Skin epidermis (tissue), 12 donors: ENCODE measurements around the gene RC3H1.
"Not testable (repeated sequence)": the region's sequence is repeated elsewhere in the genome, so short reads cannot be mapped to it uniquely, and the experiment has no call there.

Experiments
- H3K27ac ChIP-seq, 21 experiments: fragments of 200-600 bp; sonication (generic) in 11 of 21; one replicate each; pipeline ENCODE4 v1.5.0; 2020; ENCODE audit warnings: mild to moderate bottlenecking in 3 of 21, inconsistent platforms in 2 of 21, moderate library complexity in 2 of 21
- H3K4me3 ChIP-seq, 7 experiments: fragments of 200-600 bp; sonication (generic) in 2 of 7; one replicate each; pipeline ENCODE4 v1.5.0; 2020; ENCODE audit warnings: inconsistent platforms in 2 of 7, mild to moderate bottlenecking in 2 of 7, moderate library complexity in 1 of 7

RC3H1 gene, protein sequence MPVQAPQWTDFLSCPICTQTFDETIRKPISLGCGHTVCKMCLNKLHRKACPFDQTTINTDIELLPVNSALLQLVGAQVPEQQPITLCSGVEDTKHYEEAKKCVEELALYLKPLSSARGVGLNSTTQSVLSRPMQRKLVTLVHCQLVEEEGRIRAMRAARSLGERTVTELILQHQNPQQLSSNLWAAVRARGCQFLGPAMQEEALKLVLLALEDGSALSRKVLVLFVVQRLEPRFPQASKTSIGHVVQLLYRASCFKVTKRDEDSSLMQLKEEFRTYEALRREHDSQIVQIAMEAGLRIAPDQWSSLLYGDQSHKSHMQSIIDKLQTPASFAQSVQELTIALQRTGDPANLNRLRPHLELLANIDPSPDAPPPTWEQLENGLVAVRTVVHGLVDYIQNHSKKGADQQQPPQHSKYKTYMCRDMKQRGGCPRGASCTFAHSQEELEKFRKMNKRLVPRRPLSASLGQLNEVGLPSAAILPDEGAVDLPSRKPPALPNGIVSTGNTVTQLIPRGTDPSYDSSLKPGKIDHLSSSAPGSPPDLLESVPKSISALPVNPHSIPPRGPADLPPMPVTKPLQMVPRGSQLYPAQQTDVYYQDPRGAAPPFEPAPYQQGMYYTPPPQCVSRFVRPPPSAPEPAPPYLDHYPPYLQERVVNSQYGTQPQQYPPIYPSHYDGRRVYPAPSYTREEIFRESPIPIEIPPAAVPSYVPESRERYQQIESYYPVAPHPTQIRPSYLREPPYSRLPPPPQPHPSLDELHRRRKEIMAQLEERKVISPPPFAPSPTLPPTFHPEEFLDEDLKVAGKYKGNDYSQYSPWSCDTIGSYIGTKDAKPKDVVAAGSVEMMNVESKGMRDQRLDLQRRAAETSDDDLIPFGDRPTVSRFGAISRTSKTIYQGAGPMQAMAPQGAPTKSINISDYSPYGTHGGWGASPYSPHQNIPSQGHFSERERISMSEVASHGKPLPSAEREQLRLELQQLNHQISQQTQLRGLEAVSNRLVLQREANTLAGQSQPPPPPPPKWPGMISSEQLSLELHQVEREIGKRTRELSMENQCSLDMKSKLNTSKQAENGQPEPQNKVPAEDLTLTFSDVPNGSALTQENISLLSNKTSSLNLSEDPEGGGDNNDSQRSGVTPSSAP

DNA sequence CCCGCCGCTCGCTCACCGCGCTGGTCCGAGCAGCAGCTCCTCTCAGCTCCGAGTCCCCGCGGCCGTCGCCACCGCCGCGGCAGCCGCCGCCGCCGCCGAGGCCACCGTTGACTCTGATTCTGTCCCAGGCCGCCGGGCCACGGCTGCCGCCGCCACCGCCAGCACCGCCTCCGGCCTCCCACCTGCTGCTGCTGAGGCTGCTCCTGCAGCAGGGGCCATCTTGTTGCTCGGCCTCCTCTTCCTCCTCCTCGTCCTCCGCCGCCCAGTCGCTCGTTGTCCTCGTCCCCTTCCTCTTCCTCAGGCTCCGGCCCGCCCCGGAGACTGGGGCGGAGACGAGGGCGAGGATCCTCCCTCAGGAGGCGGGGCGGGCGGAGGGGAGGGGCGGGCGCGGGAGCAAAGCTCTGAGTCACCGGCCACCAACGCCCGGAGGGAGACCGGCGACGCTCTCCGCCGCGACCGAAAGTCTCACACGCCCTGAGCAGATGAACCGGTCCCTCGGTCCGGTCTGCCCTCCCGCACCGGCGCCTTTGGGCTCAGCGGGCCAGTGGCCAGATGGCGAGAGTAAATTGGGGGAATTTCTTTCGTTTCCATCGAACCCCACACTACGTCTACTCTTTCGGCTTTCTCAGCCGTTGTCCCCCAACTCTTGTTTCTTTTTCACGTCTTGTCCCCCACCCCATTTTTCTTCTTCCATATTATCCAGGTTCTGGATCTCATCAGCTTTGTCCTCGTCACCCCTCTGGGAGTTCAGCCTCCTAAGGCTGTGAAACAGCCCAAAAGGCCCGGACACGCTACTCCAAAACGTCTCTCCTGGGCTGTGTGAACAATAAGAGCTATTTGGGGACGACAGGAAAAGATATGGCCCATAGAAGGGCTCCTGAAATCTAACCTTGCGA is at the start of gene RC3H1:
TSS of gene RC3H1 (minus strand) at position 278 of the 896 bp plus-strand sequence. CDS start 29,372 bp downstream, outside the sequence.
- Histone ChIP-seq H3K4me3 (peak within 1 kb of the TSS; percentile 86 to 98 (median 90)), H3K27ac (peak within 1 kb of the TSS; percentile 88 to 99 (median 96))

DNA sequence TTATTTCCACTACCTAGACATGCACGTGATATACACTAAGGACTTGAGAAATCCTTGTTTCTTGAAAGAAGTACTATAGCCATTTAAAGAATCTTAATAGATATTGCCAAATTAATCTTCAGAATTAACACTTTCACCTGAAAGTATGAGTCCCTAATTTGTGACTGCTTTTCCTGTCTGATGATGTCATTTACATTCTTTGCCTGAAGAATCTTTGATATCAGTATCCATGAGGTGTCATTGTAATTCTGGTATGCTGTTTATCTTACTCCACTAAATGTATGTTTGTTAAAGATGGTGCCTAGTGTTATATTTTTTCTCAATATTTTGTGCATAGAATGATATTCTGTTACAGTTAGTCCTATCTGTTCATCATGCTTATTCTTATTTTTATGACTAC is 48.5 kb upstream of the RC3H1 start:
- H3K27ac ChIP-seq = no peak overlapping the region

DNA sequence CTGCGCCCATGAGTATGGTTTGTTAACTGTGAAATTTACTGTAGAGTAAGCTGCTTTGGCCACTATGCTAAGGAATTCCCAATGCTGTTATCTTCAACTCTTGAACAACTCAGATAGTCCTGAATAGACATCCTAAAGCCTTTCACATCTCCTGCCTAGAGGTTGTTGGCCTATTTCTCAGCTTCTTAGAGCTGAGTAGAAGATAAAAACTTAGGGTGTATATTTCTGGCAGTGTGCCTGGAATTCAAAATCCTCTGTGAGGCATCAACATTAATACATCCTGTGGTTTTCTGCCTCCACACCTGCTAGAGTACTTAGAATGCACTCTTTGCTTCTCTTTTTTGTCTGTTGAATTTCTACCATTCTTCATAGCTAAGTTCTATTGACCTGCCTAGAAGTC is 45.8 kb upstream of the RC3H1 start:
- no peak overlapping the region for H3K27ac ChIP-seq
- no peak overlapping the region for H3K4me3 ChIP-seq

More for the DNA sequence above, 48.5 kb upstream of the RC3H1 start:
- no peak overlapping the region for H3K4me3 ChIP-seq

DNA sequence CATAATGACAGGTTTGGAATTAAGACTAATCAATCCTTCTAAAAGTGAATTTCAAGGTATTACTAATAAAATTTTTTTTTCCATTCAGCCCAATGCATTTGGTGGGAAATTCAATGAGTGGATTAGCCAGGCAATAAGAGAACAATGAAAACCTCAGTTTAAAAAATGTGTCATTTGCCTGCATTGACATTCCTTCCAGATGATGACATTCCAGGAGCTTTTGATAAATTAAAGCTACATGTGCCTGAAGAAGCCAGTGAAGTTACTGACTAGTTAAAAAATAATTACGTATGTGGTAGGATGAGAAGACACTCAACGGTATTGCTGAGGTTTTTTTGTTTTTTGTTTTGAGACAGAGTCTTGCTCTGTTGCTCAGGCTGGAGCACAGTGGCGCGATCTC is 37.9 kb upstream of the RC3H1 start:
- H3K4me3 ChIP-seq = no peak overlapping the region
- no peak overlapping the region for H3K27ac ChIP-seq

DNA sequence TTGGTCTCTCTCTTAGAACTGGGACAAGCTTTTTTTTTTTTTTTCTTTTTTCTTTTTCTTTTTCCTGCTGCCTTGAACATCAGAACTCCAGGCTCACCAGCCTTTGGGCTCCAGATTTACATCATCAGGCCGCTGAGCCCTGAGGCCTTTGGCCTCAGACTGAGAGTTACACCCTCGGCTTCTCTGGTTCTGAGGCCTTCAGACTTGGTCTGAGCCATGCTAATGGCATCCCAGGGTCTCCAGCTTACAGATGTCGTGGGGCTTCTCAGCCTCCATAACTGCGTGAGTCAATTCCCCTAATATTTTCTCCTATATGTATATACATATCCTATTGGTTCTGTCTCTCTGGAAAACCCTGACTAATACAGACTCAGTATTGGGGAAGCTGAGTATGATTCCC is 36.5 kb upstream of the RC3H1 start:
- H3K4me3 ChIP-seq = no peak overlapping the region
- no peak overlapping the region for H3K27ac ChIP-seq

DNA sequence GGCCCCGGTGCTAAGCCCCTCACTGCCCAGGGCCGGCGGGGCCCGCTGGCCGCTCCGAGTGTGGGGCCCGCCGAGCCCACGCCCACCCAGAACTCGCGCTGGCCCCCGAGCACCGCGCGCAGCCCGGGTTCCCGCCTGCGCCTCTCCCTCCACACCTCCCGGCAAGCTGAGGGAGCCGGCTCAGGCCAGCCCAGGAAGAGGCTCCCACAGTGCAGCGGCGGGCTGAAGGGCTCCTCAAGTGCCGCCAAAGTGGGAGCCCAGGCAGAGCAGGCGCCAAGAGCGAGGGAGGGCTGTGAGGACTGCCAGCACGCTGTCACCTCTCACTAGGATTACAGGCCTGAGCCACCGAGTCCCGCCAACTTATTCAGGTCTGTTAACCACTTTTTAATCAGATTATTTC is 34.5 kb upstream of the RC3H1 start:
- H3K4me3 ChIP-seq = not testable (repeated sequence)

DNA sequence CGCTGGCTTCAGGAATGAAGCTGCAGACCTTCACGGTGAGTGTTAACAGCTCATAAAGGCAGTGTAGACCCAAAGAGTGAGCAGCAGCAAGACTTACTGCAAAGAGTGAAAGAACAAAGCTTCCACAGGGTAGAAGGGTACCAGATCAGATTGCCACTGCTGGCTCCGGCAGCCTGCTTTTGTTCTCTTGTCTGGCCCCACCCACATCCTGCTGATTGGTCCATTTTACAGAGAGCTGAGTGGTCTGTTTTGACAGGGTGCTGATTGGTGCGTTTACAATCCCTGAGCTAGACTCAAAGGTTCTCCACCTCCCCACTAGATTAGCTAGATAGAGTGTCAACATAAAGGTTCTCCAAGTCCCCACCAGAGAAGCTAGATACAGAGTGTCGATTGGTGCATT is 33.6 kb upstream of the RC3H1 start:
- not testable (repeated sequence) for H3K27ac ChIP-seq, H3K4me3 ChIP-seq

More for the DNA sequence above, 34.5 kb upstream of the RC3H1 start:
- H3K27ac ChIP-seq = not testable (repeated sequence)

DNA sequence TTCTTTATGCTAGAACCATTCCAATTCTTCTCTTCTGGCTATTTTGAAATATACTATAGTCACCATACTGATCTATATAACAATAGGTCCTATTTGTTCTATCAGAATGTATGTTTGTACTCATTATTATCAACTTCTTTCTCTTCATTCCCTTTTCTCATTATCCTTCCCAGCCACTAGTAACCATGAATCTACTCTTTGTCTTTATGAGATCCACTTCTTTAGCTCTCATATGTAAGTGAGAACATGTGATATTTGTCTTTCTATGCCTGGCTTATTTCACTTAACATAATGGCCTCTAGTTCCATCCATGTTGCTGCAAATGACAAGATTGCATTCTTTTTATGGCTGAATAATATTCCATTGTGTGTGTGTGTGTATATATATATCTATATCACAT is 31.7 kb upstream of the RC3H1 start:
- no peak overlapping the region for H3K27ac ChIP-seq
- no peak overlapping the region for H3K4me3 ChIP-seq

DNA sequence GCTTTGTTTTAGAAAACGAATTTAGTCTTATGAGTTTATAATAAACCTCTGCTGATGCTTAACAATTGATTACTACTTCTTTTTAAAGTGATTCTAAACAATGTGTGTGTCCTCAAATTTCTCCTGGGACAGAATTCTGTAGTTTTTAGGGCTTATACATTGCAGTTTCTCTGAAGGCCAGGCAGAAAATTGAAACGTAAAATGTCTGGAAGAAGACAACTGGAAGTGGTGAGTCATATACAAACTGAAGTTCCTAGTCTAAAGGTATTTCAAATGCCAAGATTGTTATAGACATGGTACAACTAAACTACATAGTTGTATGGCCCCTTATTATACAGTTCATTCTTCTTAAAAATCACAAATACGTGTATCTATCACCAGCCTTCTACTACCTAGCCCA is 30.5 kb upstream of the RC3H1 start:
- H3K27ac ChIP-seq = peak overlapping the region in 1 of 21 experiments; percentile 29
- H3K4me3 ChIP-seq = no peak overlapping the region

DNA sequence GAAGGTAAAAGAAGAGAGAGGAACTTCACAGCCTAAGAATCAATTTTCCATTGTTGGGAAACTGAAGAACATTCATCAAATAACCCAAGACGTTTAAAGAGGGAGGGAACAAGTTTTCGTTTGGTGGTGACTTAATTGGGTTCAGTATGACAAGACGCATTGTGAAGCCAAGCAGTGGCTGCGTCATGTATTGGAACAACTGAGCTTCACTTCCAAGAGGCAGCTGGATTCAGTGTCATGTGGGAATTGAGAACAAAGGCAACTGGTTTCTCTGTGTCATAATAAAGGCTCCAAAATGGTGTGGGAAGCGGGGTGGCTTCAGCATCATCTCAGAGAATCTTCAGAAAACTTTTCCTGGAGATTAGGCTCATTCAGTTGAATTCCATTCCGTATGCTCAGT is 29.8 kb upstream of the RC3H1 start:
- no peak overlapping the region for H3K4me3 ChIP-seq

DNA sequence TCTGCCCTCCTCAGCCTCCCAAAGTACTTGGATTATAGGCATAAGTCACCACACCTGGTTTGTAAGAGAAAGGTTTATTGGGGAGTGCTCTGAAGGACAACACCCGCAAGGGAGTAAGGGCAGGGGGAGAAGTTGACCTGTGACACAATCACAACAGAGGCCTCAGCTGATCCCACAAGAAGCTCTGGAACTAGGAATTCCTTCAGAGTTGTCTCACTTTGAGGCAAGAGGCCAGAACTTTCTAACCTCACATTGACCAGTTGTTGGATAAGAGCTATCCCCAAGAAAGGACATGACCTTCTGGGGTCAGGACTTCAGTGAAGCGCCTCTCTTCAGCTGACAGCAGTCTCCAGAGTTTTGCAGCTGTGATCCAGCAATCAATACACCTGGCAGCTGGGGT is 27.4 kb upstream of the RC3H1 start:
- Histone ChIP-seq H3K27ac (no peak overlapping the region), H3K4me3 (no peak overlapping the region)

More for the DNA sequence above, 29.8 kb upstream of the RC3H1 start:
- peak overlapping the region in 1 of 21 experiments; percentile 29 for H3K27ac ChIP-seq

DNA sequence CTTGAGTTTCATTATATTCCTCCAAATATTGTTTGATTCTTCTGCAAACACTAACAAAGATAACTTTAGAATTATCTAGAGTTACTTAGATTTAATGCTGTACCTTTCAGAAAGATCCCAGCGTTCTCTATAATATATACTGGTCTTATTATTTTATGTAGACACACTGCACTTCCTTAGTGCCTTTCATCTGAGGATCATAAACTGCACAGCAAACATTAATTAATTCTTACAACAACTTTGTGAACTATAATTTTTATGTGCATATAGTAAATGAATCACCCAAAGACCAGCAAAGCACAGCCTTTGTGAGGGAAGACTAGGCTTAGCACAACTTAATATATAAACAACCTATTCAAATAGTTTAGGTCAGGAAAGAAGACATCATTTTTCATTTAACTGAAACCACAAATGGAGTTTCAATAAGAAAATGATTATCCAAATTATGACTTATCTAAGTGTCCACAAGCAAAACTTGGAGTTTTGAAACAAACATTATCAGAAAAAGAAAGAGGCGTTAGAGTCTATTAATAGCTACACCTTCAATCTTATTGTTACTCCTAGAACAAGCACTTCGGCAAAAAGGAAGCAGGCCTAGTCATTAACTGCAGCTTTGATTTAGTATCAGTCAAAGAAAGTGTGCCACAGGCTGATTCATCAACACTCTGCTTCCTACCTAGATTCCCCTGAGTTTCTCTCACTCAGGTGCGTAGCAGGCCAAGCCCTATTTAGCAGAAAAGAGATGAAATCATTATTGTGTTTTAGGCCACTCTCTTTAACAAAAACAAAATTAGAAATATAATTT is 22.5 kb upstream of the RC3H1 start:
- Histone ChIP-seq H3K4me3 (no peak overlapping the region), H3K27ac (no peak overlapping the region)

DNA sequence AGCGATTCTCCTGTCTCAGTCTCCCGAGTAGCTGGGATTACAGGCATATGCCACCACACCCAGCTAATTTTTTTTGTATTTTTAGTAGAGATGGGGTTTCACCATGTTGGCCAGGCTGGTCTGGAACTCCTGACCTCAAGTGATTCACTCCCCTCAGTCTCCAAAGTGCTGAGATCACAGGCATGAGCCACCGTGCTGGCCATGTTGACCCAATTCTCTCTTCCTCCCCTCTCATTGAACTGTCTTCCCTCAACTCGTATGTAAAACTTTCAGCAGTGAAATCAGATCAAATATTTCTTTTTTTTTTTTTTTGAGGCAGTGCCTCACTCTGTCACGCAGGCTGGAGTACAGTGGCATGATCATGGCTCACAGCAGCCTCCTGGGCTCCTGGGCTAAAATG is 20.4 kb upstream of the RC3H1 start:
- H3K4me3 ChIP-seq, H3K27ac ChIP-seq: not testable (repeated sequence)

DNA sequence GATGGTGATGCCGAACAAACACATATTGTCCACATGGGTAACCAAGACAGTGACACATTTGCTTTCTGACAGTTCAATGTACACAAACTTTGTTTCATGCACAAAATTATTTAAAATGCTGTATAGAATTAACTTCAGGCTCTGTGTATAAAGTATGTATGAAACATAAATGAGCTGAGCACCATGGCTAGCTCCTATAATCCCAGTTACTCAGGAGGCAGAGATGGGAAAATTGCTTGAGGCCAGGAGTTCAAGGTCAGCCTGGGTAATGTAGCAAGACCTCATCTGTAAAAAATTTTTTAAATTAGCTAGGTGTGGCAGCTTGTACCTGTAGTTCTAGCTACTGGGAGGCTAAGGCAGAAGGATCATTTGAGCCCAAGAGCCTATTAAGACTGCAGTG is 19.2 kb upstream of the RC3H1 start:
- no peak overlapping the region for H3K4me3 ChIP-seq
- no peak overlapping the region for H3K27ac ChIP-seq

DNA sequence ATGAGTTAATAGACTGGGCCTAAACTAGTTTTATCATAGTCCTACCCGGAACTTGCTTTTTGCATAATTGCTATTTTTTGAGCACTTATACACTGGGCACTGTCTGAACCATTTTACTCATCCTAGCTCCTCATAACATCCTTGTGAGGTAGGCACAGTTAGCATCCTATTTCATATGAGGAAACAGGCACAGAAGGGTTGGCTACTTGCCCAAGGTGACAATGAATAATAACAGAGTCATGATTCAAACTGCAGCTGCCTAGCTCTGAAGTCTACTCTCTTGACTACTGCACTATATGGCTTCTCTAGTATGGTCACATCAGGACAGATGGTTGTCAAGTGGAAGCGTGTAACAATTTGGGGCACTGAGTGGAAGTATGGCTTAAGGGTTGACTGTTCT is 18.2 kb upstream of the RC3H1 start:
- no peak overlapping the region for H3K27ac ChIP-seq
- no peak overlapping the region for H3K4me3 ChIP-seq

DNA sequence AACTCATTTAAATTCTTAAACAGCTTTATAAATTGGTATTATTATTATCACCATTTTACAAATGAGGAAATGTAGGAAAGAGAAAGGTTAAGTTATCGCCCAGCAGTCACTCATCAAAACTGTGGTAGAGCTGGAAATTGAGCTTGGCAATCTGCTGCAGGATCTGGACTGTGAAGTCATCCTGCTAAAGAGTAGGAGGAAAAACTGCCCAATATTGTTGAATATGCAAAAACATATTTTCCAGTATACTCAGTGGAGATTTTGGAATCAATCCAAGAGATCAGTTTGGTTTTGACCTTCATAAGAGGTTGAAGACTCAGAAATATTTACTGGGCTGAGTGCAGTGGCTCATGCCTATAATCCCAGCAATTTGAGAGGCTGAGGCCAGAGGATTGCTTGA is 16.9 kb upstream of the RC3H1 start:
- H3K4me3 ChIP-seq = no peak overlapping the region

DNA sequence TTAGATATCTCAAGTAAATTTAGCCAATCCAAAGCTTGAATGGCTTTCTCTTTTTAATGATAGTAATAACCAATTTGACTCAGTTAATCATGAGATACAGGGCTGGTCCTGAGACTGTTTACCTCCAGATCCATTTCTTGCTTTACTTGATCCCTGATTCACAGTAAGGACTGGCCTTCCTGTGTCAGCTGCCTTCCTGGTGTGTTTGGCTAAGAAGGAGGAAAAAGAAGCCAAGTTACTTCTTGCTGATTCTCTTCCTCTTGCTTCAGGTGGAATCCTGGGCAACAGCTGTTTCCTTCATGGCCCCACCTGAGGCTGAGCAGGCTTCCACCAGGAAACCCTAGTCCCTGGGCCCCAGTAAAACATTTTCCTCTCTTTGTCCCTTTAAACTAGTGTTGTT is 14.6 kb upstream of the RC3H1 start:
- Histone ChIP-seq H3K4me3 (no peak overlapping the region), H3K27ac (no peak overlapping the region)

More for the DNA sequence above, 16.9 kb upstream of the RC3H1 start:
- H3K27ac ChIP-seq = no peak overlapping the region

DNA sequence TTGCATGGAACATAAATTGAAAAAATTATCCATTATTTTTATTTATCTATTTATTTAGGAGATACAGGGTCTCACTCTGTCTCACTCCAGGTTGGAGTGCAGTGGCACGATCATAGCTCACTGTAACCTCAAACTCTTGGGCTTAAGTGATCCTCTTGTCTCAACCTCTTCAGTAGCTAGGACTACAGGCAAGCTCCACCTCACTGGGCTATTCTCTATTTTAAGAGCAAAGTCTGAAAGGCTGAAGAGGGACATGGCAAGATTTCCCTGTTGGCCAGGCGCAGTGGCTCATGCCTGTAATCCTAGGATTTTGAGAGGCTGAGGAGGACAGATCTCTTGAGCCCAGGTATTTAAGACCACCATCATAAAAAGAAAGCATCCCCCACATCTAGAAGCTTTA is 14.0 kb upstream of the RC3H1 start:
- Histone ChIP-seq H3K27ac (no peak overlapping the region), H3K4me3 (no peak overlapping the region)
